GM19023 (cell line): ENCODE data around the gene IL12RB1.

Experiments
- ATAC-seq: cut with Tn5 transposase; IDR thresholded peaks from one replicate; pipeline ENCODE4 v1.9.1; 2021; ENCODE audit warnings: mild to moderate bottlenecking, moderate library complexity; ENCODE audit not compliant: unreplicated experiment

IL12RB1 gene

DNA sequence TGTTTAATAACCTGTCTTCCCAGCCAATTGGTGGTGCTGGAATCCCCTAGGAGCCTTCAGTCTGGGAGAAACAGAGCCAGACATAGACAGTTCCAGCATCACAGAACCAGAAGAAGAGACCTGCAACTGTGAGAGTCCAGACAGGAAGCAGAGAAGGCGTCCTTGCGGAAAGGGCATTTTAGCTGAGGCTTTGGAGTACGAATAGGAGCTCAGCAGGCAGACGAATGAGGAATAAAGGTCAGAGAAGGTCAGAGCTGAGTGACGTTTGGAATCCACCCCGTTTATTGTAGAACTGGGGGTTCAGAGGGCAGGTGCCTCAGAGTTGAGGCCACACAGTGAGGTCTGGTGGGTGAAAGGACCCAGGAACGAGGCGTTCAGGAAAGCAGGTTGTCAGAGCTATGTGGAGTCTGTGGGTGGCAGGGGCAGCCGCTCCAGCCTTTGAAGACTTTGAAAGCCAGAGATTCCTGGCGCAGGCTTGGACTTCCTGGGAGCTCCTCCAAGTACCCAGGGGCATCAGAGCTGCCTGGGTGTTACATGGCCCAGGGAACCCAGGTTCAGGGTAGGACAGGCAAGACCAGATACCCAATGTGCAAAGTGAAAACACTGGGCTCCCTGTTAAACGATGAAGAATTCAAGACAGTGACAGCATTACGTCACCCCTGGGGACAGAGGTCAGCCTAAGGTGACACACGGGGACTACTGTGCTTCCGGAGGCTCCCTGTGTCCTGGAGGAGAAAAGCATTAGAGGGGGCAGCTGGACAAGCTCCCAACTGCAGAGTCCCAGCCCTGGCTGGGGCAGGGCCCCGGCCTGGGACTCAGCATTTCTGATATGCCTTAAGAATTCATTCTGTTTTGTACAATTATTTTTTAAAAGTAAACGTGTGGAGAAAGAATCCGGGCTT, 73.3 kb downstream of the IL12RB1 start:
- no peak for ATAC-seq

DNA sequence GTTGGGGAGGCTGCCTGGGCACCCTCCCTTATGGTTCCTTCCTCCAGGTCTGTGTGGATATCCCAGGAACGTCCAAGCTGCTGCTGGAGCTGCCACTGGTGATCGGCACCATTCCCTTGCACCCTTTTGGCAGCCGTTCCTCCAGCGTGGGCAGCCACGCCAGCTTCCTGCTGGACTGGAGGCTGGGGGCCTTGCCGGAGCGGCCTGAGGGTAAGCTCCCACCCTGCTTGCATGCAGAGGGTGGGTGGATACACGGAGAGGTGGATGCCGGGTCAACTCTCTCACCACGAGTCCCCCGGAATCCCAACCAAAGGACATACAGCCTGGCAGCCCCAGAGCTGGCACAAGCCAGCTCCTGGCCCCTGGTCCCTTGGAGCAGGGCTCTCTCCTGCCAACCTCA, 76.6 kb downstream of the IL12RB1 start:
- no peak for ATAC-seq

DNA sequence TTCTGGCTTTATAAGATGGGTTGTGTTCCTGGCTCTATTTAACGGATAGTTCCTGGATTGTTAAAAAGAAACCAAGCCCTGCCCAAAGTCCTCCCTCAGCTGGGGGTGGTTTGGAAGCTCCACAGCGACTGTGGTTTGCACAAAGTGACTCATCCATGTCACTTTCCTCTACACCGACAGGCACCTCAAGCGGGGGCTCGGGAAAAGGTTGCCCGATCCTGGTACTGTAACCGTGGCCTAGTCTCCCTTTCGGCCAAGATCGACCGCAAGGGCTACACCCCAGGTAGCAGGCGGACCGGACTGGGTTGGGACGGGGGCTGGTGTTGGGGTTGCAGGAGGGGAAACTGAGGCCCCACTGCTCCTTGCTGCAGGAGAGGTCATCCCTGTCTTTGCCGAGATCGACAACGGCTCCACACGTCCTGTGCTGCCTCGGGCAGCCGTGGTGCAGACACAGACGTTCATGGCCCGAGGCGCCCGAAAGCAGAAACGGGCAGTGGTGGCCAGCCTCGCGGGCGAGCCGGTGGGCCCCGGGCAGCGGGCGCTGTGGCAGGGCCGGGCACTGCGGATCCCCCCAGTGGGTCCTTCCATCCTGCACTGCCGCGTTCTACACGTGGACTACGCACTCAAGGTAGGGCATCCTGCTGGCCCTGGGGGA, 77.2 kb downstream of the IL12RB1 start:
- no peak for ATAC-seq
